Colonic mucosa (tissue), 4 donors: ENCODE data around the gene ZFHX3. TPM values are rescaled to one million over a fixed set of nuclear protein-coding genes. Genes with fewer than 3 reads are reported as not detected.

ENCODE experiments used
- DNase-seq: peaks from one replicate; pipeline ENCODE4 v3.0.0-alpha.2; 2020
- H3K27ac ChIP-seq: fragments of 200-600 bp; one replicate; pipeline ENCODE4 v1.8.0; 2021
- H3K27me3 ChIP-seq: fragments of 200-600 bp; one replicate; pipeline ENCODE4 v1.8.0; 2021
- H3K36me3 ChIP-seq: fragments of 200-600 bp; one replicate; pipeline ENCODE4 v1.8.0; 2021
- H3K4me1 ChIP-seq: fragments of 200-600 bp; one replicate; pipeline ENCODE4 v1.8.0; 2021; ENCODE audit warnings: mild to moderate bottlenecking
- H3K4me3 ChIP-seq: fragments of 200-600 bp; one replicate; pipeline ENCODE4 v1.8.0; 2021
- H3K9ac ChIP-seq, 2 donors: one replicate each; pipeline ENCODE4 v1.7.0; 2013; ENCODE audit warnings: control low read depth in 2 of 2, low read depth in 2 of 2, low read length in 2 of 2
- H3K9me3 ChIP-seq: fragments of 200-600 bp; one replicate; pipeline ENCODE4 v1.8.0; 2021
- CTCF ChIP-seq: fragments of 200-600 bp; IDR thresholded peaks from one replicate; pipeline ENCODE4 v1.8.0; 2022; ENCODE audit warnings: antibody characterized with exemption, mild to moderate bottlenecking
- intact Hi-C: fragments of 100-400 bp; cut with DNase I; formaldehyde crosslinking; loops from one replicate; pipeline ENCODE4 v1.14.1; 2022
- total RNA-seq, 2 donors: library from RNA; stranded (reverse); fragmentation: NEBNext Ultra II Directional in 1 of 2; extraction: Animal tissue kit (Norgen Biotek cat#: 25700) in 1 of 2; gene quantifications; one replicate each; pipeline ENCODE4 v1.2.1, GENCODE V29; 2021
- donor health status: healthy.
- donor health status: DM: no; HTN: no; CAD: no.
- donor health status: DM: no; HTN: no; CAD: no.

The ZFHX3 gene
- total RNA-seq, 2 donors from 2014 or later, result 10.5 to 12.8 TPM

- Histone ChIP-seq H3K27me3 (no peaks in the 10 kb centered on the region), H3K4me3 (no peak overlapping the region), H3K27ac (no peak overlapping the region), H3K4me1 (no peaks in the 10 kb centered on the region), H3K36me3 (no peaks in the 10 kb centered on the region), H3K9me3 (no peaks in the 10 kb centered on the region), H3K9ac (no peak overlapping the region)
- no peak for DNase-seq
- no peak for TF ChIP-seq CTCF
- intact Hi-C loops, result no loop called here
Measured at GRCh38 chr16:72977127-72977526, 70.8 kb downstream of the ZFHX3 start.

- Histone ChIP-seq H3K4me1 (no peaks in the 10 kb centered on the region), H3K27ac (no peak overlapping the region), H3K36me3 (no peaks in the 10 kb centered on the region), H3K9ac (no peak overlapping the region), H3K27me3 (no peaks in the 10 kb centered on the region), H3K9me3 (no peaks in the 10 kb centered on the region), H3K4me3 (no peak overlapping the region)
- intact Hi-C loops, result no loop called here
- no peak for DNase-seq
- TF ChIP-seq CTCF, result no peak
Measured at GRCh38 chr16:72976438-72977064, 71.4 kb downstream of the ZFHX3 start.

- Histone ChIP-seq H3K36me3 (no peaks in the 10 kb centered on the region), H3K9me3 (no peaks in the 10 kb centered on the region), H3K9ac (no peak overlapping the region), H3K27me3 (no peaks in the 10 kb centered on the region), H3K4me3 (no peak overlapping the region), H3K4me1 (no peaks in the 10 kb centered on the region), H3K27ac (no peak overlapping the region)
- TF ChIP-seq CTCF, result no peak
- DNase-seq, result no peak
- intact Hi-C loops, result no loop called here
Measured at GRCh38 chr16:72975809-72976437, 72.0 kb downstream of the ZFHX3 start.

- Histone ChIP-seq H3K9ac (no peak overlapping the region), H3K4me1 (no peaks in the 10 kb centered on the region), H3K36me3 (no peaks in the 10 kb centered on the region), H3K4me3 (no peak overlapping the region), H3K27ac (no peak overlapping the region), H3K9me3 (no peaks in the 10 kb centered on the region), H3K27me3 (no peaks in the 10 kb centered on the region)
- no peak for DNase-seq
- intact Hi-C loops, result no loop called here
- TF ChIP-seq CTCF, result no peak
Measured at GRCh38 chr16:72974142-72974769, 73.7 kb downstream of the ZFHX3 start.

- no peaks in the 10 kb centered on the region for H3K36me3 ChIP-seq
- no peak for TF ChIP-seq CTCF
- H3K4me3 ChIP-seq, result no peak overlapping the region
- H3K9ac ChIP-seq, result no peak overlapping the region
- intact Hi-C loops, result no loop called here
- H3K27ac ChIP-seq, result no peak overlapping the region
- no peaks in the 10 kb centered on the region for H3K27me3 ChIP-seq
- H3K4me1 ChIP-seq, result no peaks in the 10 kb centered on the region
- H3K9me3 ChIP-seq, result no peaks in the 10 kb centered on the region
- no peak for DNase-seq
Measured at GRCh38 chr16:72972878-72973571, 74.9 kb downstream of the ZFHX3 start.
